Kidney (tissue), 14 donors: Measurements from ENCODE around the gene KCNG2. TPM values are rescaled to one million over a fixed set of nuclear protein-coding genes. Genes with fewer than 3 reads are reported as not detected.

Experiments used
- DNase-seq, 5 donors: peaks; one replicate each; pipeline ENCODE4 v3.0.0-alpha.2; 2013 to 2020
- FAIRE-seq: peaks from 2 replicates; lab custom pipeline; 2012; peaks lifted over from hg19 to GRCh38; lab: Jason Lieb, UNC
- H3K27ac ChIP-seq, 2 donors: one replicate each; pipeline ENCODE4 v1.7.0; 2013; ENCODE audit warnings: low read depth in 2 of 2, low read length in 2 of 2, inconsistent platforms in 1 of 2
- H3K27me3 ChIP-seq: one replicate; pipeline ENCODE4 v1.7.1; 2013; ENCODE audit warnings: low read length, inconsistent platforms; ENCODE audit not compliant: control insufficient read depth, insufficient read depth
- H3K36me3 ChIP-seq, 3 donors: one replicate each; pipeline versions ENCODE4 v1.7.0 to v1.7.1; 2013; ENCODE audit warnings: low read length in 3 of 3, control low read depth in 1 of 3, inconsistent platforms in 1 of 3; ENCODE audit not compliant: insufficient read depth in 3 of 3, control insufficient read depth in 2 of 3
- H3K4me1 ChIP-seq, 3 donors: one replicate each; pipeline versions ENCODE4 v1.7.0 to v1.7.1; 2013; ENCODE audit warnings: low read length in 3 of 3, inconsistent platforms in 1 of 3, low read depth in 1 of 3; ENCODE audit not compliant: control insufficient read depth in 2 of 3, insufficient read depth in 2 of 3
- H3K4me3 ChIP-seq, 3 donors: one replicate each; pipeline versions ENCODE4 v1.7.0 to v1.8.1; 2013; ENCODE audit warnings: low read length in 3 of 3, control low read depth in 1 of 3, inconsistent platforms in 1 of 3
- H3K9ac ChIP-seq, 3 donors: one replicate each; pipeline versions ENCODE4 v1.7.0 to v1.7.1; 2013; ENCODE audit warnings: low read length in 3 of 3, control low read depth in 1 of 3, inconsistent platforms in 1 of 3
- H3K9me3 ChIP-seq, 3 donors: one replicate each; pipeline versions ENCODE4 v1.7.0 to v1.7.1; 2013; ENCODE audit warnings: low read length in 3 of 3, control low read depth in 1 of 3, inconsistent platforms in 1 of 3; ENCODE audit not compliant: control insufficient read depth in 2 of 3, insufficient read depth in 1 of 3
- CTCF ChIP-seq: IDR thresholded peaks from 3 replicates; pipeline ENCODE4 v1.5.1; 2012; ENCODE audit warnings: mild to moderate bottlenecking, moderate library complexity, borderline replicate concordance; ENCODE audit not compliant: insufficient read depth; ENCODE audit errors: extremely low read depth
- intact Hi-C: fragments of 100-400 bp; cut with DNase I; formaldehyde crosslinking; loops from one replicate; pipeline ENCODE4 v1.11.1; 2022
- polyA plus RNA-seq: library from polyadenylated mRNA; stranded (reverse); fragments of 350-450 nt; fragmentation: Illumina TruSeq; extraction: RNeasy Lipid Tissue Mini Kit (QIAGEN cat#74804); gene quantifications from one replicate; pipeline ENCODE4 v1.2.3, GENCODE V29; 2014; ENCODE audit warnings: low read depth, low replicate concordance; ENCODE audit not compliant: insufficient read depth
- total RNA-seq: library from RNA; stranded (reverse); fragmentation: NEBNext Ultra II Directional; extraction: Animal tissue kit (Norgen Biotek cat#: 25700); gene quantifications from one replicate; pipeline ENCODE4 v1.2.1, GENCODE V29; 2021
- donor health status: control.
- donor health status: control.
- donor health status: control.
- donor health status: control.
- donor health status: control.
- donor health status: DM: yes; HTN: yes; CAD: no.
- donor health status: Normal renal cell carcinoma (clear cell type).

KCNG2 gene
- total and polyA plus RNA-seq, 2 donors from 2014 or later, result 0.76 TPM; not detected in 1

- Histone ChIP-seq H3K27me3 (peaks cover 12% of the 10 kb centered on the region), H3K9me3 (peaks cover 0 to 1% (median 0%) of the 10 kb centered on the region in 3 donors), H3K9ac (no peak overlapping the region), H3K27ac (no peak overlapping the region), H3K4me1 (peaks cover 0 to 2% (median 0%) of the 10 kb centered on the region in 3 donors), H3K4me3 (no peak overlapping the region), H3K36me3 (no peaks in the 10 kb centered on the region)
- intact Hi-C loops, result no loop called here
- TF ChIP-seq CTCF, result no peak
- peak in 3 of 5 donors; percentile 38 to 64 (median 38) for DNase-seq
- FAIRE-seq, result no peak
Measured at GRCh38 chr18:79784071-79784913, 13.4 kb upstream of the KCNG2 start.

GRCh38 chr18:79784965-79785770 lies 12.6 kb upstream of the KCNG2 start:
- peak in 4 of 5 donors; percentile 29 to 65 (median 34) for DNase-seq
- intact Hi-C loops, result no loop called here
- no peak for TF ChIP-seq CTCF
- H3K27ac ChIP-seq, result no peak overlapping the region
- H3K27me3 ChIP-seq, result peaks cover 13% of the 10 kb centered on the region
- no peak for FAIRE-seq
- peaks cover 0 to 2% (median 0%) of the 10 kb centered on the region in 3 donors for H3K4me1 ChIP-seq
- H3K9me3 ChIP-seq, result peaks cover 0 to 1% (median 0%) of the 10 kb centered on the region in 3 donors
- no peaks in the 10 kb centered on the region for H3K36me3 ChIP-seq
- H3K9ac ChIP-seq, result no peak overlapping the region
- H3K4me3 ChIP-seq, result no peak overlapping the region

GRCh38 chr18:79785831-79786230 lies 11.9 kb upstream of the KCNG2 start:
- Histone ChIP-seq H3K36me3 (no peaks in the 10 kb centered on the region), H3K4me1 (peaks cover 0 to 2% (median 0%) of the 10 kb centered on the region in 3 donors), H3K9me3 (peaks cover 0 to 1% (median 0%) of the 10 kb centered on the region in 3 donors), H3K4me3 (no peak overlapping the region), H3K27ac (no peak overlapping the region), H3K27me3 (peaks cover 13% of the 10 kb centered on the region), H3K9ac (no peak overlapping the region)
- DNase-seq (peak in 2 of 5 donors; percentile 26 to 61), FAIRE-seq (no peak)
- TF ChIP-seq CTCF, result no peak
- intact Hi-C loops, result no loop called here
